Neural cell (in vitro differentiated cells): ENCODE data around the gene LRMDA.

Experiments
- CTCF ChIP-seq: fragments of 450-650 bp; IDR thresholded peaks from 2 replicates; pipeline ENCODE4 v1.5.1; 2014; ENCODE audit warnings: antibody characterized with exemption, mild to moderate bottlenecking, moderate library complexity; ENCODE audit not compliant: poor library complexity, severe bottlenecking
- EP300 ChIP-seq: fragments of 450-650 bp; conservative IDR thresholded peaks from 2 replicates; pipeline ENCODE4 v1.6.1; 2014; ENCODE audit warnings: antibody characterized with exemption, mild to moderate bottlenecking, moderate library complexity; ENCODE audit not compliant: poor library complexity, severe bottlenecking
- POLR2AphosphoS5 ChIP-seq: IDR thresholded peaks from 2 replicates; pipeline ENCODE4 v1.6.1; 2012
- RAD21 ChIP-seq: fragments of 450-650 bp; conservative IDR thresholded peaks from 2 replicates; pipeline ENCODE4 v1.6.1; 2014; ENCODE audit warnings: antibody characterized with exemption, mild to moderate bottlenecking, moderate library complexity
- SMC3 ChIP-seq: fragments of 450-650 bp; conservative IDR thresholded peaks from 2 replicates; pipeline ENCODE4 v1.6.1; 2014; ENCODE audit warnings: antibody characterized with exemption, mild to moderate bottlenecking, moderate library complexity; ENCODE audit not compliant: poor library complexity
- TAF1 ChIP-seq: IDR thresholded peaks from 2 replicates; pipeline ENCODE4 v1.6.1; 2012; ENCODE audit warnings: low read depth
- TF ChIP-seq, protein P1 (sequence below): IDR thresholded peaks from 2 replicates; pipeline ENCODE4 v1.6.1; 2012; ENCODE audit warnings: borderline replicate concordance

DNA sequence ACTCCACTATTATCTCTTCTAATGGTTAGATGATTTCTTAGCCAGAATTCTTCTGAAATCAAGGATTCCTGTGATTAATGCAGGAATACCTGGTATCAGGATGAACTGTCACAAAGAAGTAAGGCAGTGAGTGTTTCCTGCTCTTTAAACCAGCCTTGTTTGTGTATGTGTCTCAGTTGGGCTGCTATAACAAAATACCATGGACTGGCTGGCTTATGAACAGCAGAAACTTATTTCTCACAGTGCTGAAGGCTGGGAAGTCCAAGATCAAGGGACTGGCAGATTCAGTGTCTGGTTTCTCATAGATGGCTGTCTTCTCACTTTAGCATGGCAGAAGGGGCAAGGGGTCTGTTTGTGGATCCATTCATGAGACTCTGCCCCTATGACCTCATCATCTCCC, 42.7 kb downstream of the LRMDA start:
- TF ChIP-seq EP300 (no peak), CTCF (no peak), POLR2AphosphoS5 (no peak), TAF1 (no peak), RAD21 (no peak), SMC3 (no peak)
- TF ChIP-seq, protein P1, sequence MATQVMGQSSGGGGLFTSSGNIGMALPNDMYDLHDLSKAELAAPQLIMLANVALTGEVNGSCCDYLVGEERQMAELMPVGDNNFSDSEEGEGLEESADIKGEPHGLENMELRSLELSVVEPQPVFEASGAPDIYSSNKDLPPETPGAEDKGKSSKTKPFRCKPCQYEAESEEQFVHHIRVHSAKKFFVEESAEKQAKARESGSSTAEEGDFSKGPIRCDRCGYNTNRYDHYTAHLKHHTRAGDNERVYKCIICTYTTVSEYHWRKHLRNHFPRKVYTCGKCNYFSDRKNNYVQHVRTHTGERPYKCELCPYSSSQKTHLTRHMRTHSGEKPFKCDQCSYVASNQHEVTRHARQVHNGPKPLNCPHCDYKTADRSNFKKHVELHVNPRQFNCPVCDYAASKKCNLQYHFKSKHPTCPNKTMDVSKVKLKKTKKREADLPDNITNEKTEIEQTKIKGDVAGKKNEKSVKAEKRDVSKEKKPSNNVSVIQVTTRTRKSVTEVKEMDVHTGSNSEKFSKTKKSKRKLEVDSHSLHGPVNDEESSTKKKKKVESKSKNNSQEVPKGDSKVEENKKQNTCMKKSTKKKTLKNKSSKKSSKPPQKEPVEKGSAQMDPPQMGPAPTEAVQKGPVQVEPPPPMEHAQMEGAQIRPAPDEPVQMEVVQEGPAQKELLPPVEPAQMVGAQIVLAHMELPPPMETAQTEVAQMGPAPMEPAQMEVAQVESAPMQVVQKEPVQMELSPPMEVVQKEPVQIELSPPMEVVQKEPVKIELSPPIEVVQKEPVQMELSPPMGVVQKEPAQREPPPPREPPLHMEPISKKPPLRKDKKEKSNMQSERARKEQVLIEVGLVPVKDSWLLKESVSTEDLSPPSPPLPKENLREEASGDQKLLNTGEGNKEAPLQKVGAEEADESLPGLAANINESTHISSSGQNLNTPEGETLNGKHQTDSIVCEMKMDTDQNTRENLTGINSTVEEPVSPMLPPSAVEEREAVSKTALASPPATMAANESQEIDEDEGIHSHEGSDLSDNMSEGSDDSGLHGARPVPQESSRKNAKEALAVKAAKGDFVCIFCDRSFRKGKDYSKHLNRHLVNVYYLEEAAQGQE, result no peak
